ENCODE data around the gene SLC38A1. TPM values are rescaled to one million over a fixed set of nuclear protein-coding genes. Genes with fewer than 3 reads are reported as not detected.

The SLC38A1 gene
- polyA plus RNA-seq, 1 experiment: 76.8 TPM

- no peak for DNase-seq (ENCODE audit: low read depth)
- no peak overlapping the region for H3K4me3 ChIP-seq (ENCODE audit: low read depth, low read length)
- no peaks in the 10 kb centered on the region for H3K27me3 ChIP-seq (ENCODE audit: control insufficient read depth, insufficient read depth, low read length)
- TF ChIP-seq CTCF (IDR thresholded peaks at IDR 0.05; ENCODE audit: insufficient read depth, low read depth, low read length): no peak
- H3K36me3 ChIP-seq (ENCODE audit: control insufficient read depth, insufficient read depth, low read length): peaks cover 1% of the 10 kb centered on the region; the same call in 1 of the 2 replicates
- ChIA-PET CTCF (no interaction called here), POLR2A (no interaction called here)
Measured at GRCh38 chr12:46244273-46244915, 24.4 kb downstream of the SLC38A1 start.

GRCh38 chr12:46242569-46242968 lies 26.3 kb downstream of the SLC38A1 start:
- peaks cover 1% of the 10 kb centered on the region; the same call in 1 of the 2 replicates for H3K36me3 ChIP-seq (ENCODE audit: control insufficient read depth, insufficient read depth, low read length)
- no peak for TF ChIP-seq CTCF (IDR thresholded peaks at IDR 0.05; ENCODE audit: insufficient read depth, low read depth, low read length)
- no peak for DNase-seq (ENCODE audit: low read depth)
- H3K27me3 ChIP-seq (ENCODE audit: control insufficient read depth, insufficient read depth, low read length): no peaks in the 10 kb centered on the region
- POLR2A ChIA-PET: no interaction called here
- CTCF ChIA-PET: no interaction called here
- no peak overlapping the region for H3K4me3 ChIP-seq (ENCODE audit: low read depth, low read length)

- H3K36me3 ChIP-seq (ENCODE audit: control insufficient read depth, insufficient read depth, low read length): peaks cover 1% of the 10 kb centered on the region; the same call in 1 of the 2 replicates
- no peaks in the 10 kb centered on the region for H3K27me3 ChIP-seq (ENCODE audit: control insufficient read depth, insufficient read depth, low read length)
- DNase-seq (ENCODE audit: low read depth): no peak
- TF ChIP-seq CTCF (IDR thresholded peaks at IDR 0.05; ENCODE audit: insufficient read depth, low read depth, low read length): no peak
- POLR2A ChIA-PET: no interaction called here
- CTCF ChIA-PET: no interaction called here
- H3K4me3 ChIP-seq (ENCODE audit: low read depth, low read length): no peak overlapping the region
Measured at GRCh38 chr12:46240436-46240835, 28.4 kb downstream of the SLC38A1 start.

GRCh38 chr12:46238821-46239220 lies 30.0 kb downstream of the SLC38A1 start:
- DNase-seq (ENCODE audit: low read depth): no peak
- TF ChIP-seq CTCF (IDR thresholded peaks at IDR 0.05; ENCODE audit: insufficient read depth, low read depth, low read length): no peak
- Histone ChIP-seq H3K4me3 (ENCODE audit: low read depth, low read length) (no peak overlapping the region), H3K36me3 (ENCODE audit: control insufficient read depth, insufficient read depth, low read length) (peaks cover 1% of the 10 kb centered on the region; the same call in 1 of the 2 replicates), H3K27me3 (ENCODE audit: control insufficient read depth, insufficient read depth, low read length) (no peaks in the 10 kb centered on the region)
- CTCF ChIA-PET: interaction anchor here (1.3 to 1.5 kb wide), 2 partner anchors 8 to 11 kb away, joined by 3 read pairs; no protein-coding TSS in a partner anchor
- POLR2A ChIA-PET: no interaction called here

- Histone ChIP-seq H3K4me3 (ENCODE audit: low read depth, low read length) (no peak overlapping the region), H3K36me3 (ENCODE audit: control insufficient read depth, insufficient read depth, low read length) (peaks cover under 1% of the 10 kb centered on the region; the same call in 1 of the 2 replicates), H3K27me3 (ENCODE audit: control insufficient read depth, insufficient read depth, low read length) (no peaks in the 10 kb centered on the region)
- ChIA-PET POLR2A (no interaction called here), CTCF (interaction anchor here (1.3 kb wide), 1 partner anchor 10 kb away, joined by 3 read pairs; no protein-coding TSS in a partner anchor)
- TF ChIP-seq CTCF (IDR thresholded peaks at IDR 0.05; ENCODE audit: insufficient read depth, low read depth, low read length): no peak
- no peak for DNase-seq (ENCODE audit: low read depth)
Measured at GRCh38 chr12:46237371-46238045, 31.3 kb downstream of the SLC38A1 start.
